ENCODE results near the gene ITK. TPM values are rescaled to one million over a fixed set of nuclear protein-coding genes. Genes with fewer than 3 reads are reported as not detected.

The ITK gene
- not detected in 2 replicates for total RNA-seq (2014; rRNA removed; shearing (Covaris generic))

DNA sequence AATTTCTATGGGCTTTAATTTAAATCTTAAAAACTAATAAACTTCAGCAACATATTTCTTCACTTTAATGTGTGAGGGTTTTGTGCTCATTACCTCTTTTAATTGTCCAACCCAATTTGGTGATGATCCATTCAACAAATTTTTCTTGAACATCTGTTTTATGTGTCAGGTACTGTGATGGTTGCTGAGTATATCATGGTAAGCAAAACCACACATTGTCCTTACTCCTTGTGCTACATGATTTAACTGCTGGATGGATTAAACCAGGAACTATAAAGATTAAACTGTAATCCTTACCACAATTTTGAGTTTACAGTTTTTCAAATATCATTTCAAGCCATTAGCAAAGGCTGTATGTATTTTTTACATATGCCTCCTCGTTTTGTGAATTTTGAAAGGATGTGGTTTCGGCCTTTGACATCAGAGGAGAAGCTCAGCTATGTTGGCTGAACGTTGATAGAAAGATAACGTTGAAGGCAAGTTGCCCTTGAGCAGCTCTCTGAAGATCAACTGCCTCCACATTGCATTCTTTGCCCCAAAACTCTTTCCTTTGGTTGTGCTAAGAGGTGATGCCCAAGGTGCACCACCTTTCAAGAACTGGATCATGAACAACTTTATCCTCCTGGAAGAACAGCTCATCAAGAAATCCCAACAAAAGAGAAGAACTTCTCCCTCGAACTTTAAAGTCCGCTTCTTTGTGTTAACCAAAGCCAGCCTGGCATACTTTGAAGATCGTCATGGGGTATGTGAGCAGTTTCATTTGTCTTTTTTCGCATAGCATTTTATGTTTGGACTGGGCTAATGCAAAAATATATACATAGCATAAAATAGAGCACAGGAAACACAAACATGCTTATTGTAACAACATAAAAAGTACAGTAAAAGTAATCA lies at the start of gene ITK:
Gene ITK (plus strand): TSS at position 467 of the 891 bp plus-strand sequence. CDS start 138 bp downstream, at position 605.
- DNase-seq (ENCODE audit: low read depth), result no peak

DNA sequence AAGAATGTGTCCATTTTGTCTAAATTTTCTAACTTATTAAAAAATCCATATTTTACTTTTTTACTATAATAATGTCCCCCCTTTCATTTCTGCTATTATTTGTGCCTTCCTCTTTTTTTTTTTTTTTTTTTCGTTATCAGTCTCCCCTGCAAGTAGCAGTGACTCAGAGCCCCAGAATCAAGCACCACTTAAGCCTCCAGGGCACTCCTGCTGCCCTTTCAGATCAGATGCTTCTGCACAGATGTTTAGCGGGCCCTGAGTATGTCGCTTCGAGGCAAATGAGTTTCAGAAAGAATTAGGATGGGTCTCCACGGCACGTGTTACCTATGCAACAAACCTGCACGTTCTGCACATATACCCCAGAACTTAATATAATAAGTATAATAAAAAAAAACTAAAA lies 49.7 kb upstream of the ITK start:
- peak; percentile 63 for DNase-seq (ENCODE audit: low read depth)

DNA sequence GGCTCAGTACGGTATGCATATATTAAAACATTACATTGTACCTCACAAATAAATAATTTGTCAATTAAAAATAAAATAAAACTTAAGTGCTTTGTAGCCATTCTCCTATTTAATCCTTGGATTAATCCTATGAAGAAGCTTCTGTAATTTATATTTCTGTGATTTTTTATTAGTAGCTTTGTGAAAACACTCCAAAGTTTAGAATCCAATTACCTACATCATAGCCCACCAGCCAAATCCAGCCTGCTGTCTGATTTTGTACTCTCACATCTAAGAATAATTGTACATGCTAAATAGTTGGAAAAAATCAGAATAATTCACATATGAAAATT lies 48.4 kb upstream of the ITK start:
- DNase-seq (ENCODE audit: low read depth), result no peak

DNA sequence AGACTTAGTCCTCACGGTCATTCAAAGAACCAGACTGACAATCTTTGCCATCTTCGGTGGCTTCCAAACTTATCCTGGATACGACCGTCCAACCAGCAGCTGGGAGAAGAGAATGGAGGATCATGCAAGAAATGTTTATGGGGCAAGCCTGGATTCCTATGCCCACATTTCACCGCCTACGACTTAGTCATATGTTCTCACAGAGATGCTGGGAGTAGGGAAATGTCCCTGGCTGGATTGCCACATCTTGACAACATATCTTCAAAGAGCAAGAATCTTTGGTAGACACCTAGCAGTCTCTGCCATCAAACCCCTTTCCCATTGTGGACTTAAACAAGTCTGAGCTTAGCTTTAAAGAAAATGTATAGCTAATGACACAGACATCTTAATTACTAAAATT lies 42.9 kb upstream of the ITK start:
- DNase-seq (ENCODE audit: low read depth), result no peak

- peak; percentile 99 for DNase-seq (ENCODE audit: low read depth)
These were observed 38.1 kb upstream of the ITK start, which contains the start of gene MED7 for GRCh38 chr5:157142317-157143126. Gene MED7 (minus strand): TSS chr5:157142865. CDS start chr5:157139431, 3,434 bp downstream.

GRCh38 chr5:157143127-157143971 lies 37.3 kb upstream of the ITK start:
- peak; percentile 45 for DNase-seq (ENCODE audit: low read depth)

GRCh38 chr5:157148734-157149615 lies 31.7 kb upstream of the ITK start:
- peak; percentile 64 for DNase-seq (ENCODE audit: low read depth)

DNA sequence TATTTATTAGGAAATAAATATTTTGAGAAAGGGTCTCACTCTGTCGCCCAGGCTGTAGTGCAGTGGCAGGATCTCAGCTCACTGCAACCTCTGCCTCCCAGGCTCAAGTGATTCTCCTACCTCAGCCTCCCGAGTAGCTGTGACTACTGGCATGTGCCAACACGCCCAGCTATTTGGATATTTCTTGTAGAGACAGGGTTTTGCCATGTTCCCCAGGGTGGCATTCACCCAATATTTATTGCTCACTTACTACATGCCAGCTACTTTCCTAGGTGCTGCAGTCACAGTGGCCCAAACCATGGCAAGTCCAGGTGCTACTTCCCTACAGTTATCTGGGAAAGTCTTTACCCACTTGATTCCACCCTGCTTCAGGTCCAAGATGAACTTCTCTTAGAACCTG lies 29.6 kb upstream of the ITK start:
- no peak for DNase-seq (ENCODE audit: low read depth)

GRCh38 chr5:157155297-157155696 lies 25.3 kb upstream of the ITK start:
- no peak for DNase-seq (ENCODE audit: low read depth)

DNA sequence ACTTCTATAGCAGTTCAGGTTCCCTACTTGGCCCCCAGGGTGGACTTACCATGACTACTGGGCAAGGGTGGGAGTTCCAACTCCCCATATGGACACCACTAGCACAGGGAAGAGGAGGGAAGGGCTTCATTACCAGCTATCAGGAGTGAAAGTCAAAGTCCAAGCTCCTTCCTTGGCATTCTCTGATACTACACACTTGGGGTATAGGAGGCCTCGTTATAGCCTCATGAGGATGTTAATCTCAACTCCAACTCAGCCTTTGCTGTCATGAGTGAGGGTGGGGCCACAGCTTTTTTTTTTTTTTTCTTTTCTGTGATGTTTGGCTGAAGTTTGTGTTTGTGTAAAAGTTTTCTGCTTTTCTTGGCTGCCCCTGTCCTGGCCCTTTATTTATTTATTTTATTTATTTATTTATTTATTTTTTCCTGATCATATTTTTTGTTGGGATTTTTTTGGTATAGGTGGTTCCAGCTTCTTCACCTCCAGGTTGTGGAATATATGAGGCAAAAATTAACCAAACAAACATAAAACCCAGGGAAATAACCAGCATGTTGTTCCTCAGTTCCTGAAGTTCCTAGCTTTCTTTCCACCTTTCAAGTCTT lies 23.2 kb upstream of the ITK start:
- no peak for DNase-seq (ENCODE audit: low read depth)

DNA sequence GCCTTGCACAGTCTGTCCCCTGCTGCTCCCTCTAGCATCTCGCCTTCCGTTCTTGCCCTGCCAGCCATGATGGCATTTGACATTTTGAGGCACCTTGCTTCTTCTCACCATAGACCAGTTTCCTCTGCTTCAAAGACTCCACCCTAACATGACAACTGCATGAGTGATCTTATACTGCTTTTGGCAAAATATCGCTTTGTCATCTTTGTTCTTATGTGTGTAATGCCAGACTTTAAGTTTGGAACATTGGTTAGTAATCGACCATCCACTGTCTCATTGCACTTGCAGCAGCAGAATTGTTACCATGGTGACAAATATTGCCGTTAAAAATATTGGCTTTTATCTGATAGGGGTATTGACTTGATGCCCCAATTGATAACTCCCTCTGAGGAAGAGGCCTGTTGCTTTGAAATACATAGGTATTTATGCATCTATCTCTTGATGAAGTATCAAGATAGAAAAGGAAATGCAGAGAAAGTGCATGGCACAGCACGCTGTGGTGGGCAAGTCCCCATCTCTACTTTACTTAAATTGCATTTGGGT lies 21.4 kb upstream of the ITK start:
- no peak for DNase-seq (ENCODE audit: low read depth)

DNA sequence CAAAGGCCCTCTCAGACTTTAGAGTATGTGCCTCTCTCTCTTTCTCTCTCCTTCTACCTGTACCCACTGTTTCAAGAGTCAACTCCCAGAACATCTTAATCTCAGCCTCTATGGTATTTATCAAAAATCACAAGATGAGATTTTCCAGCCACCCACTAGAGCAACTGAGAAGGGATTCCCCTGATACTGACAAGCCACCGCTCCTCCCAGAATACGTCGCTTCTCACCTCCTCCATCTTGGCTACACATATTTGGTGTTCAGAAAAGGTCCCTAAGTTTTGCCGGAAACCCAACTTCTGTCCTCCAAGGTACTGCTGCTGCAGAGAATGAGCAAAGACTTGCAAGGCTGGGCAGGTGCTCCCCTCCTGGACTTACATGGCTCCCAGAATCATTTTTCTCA lies 20.6 kb upstream of the ITK start:
- no peak for DNase-seq (ENCODE audit: low read depth)

- DNase-seq (ENCODE audit: low read depth), result no peak
These were observed 18.6 kb upstream of the ITK start for GRCh38 chr5:157161996-157162395.

DNA sequence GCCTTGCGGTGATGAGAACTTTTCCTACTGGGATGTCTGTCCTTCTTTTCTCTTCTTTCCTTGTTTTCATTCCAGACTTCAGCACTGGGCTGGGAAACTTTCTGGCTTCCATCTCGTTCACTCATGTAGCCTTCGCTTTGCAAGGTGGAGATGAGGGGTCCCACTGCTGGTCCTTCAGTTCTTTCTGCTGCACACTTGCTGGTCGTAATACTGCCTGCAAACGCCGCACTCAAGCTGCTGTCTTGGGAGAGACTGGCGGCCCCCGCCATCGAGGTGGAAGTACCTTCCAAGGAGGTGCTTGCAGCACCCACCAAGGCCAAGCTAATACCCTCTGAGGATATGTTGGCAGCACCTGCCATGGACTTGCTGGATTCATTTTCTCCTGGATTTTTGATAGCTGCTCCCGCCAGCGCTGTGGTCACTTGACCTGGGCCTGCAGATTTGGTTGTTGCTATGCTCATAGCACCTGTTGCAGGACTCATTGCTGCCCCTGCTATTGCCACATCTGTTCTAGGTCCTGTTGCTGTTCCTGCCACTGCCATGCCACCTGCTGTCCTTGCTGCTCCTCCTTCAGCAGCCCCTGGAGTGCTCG lies 17.6 kb upstream of the ITK start:
- no peak for DNase-seq (ENCODE audit: low read depth)

DNA sequence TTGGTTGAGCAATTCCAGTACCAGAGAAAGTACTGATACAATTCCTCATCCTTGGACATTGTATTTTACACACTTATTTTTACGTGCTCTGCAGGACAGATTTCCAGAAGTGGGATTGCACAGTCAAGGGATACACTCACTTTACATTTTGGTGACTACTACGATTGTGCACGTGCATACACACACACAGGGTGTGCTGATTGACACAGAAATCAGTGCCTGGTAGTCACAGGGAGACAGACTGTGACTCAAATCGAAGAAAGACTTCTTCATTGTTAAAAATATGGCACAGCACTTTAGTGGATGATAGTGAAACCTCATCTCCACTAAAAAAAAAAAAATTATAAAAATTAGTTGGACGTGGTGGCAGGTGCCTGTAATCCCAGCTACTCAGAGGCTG lies 16.1 kb upstream of the ITK start:
- no peak for DNase-seq (ENCODE audit: low read depth)

GRCh38 chr5:157165261-157165660 lies 15.4 kb upstream of the ITK start:
- DNase-seq (ENCODE audit: low read depth), result no peak

DNA sequence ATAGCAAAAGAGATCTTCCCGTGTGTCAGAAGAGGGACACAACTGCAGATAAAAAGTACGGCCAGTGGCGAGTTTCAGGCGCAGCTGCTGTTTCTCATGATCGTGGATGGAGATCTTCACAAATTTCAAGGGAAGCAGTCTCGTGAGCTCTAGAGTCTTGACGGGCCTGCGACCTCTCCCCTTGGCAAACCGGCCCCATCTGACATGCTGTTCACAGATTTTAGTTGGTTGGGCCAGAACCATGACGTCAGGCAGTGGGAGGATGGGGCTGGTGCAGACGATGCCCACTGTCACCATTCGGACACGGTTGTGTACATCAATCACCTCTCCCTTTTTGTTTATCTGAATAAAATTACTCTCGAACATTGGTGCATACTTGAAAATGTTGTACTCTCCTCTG lies 15.0 kb upstream of the ITK start:
- no peak for DNase-seq (ENCODE audit: low read depth)

- DNase-seq (ENCODE audit: low read depth), result no peak
These were observed 14.1 kb upstream of the ITK start, which contains the start of gene GARIN3 for GRCh38 chr5:157166214-157167213. Gene GARIN3 (minus strand): TSS chr5:157166264. CDS start chr5:157166168, 96 bp downstream.

Measured in Daoy (cell line).